HT-29 (cell line): Measurements from ENCODE around the gene OMP. TPM values are rescaled to one million over a fixed set of nuclear protein-coding genes. Genes with fewer than 3 reads are reported as not detected.

Experiments
- DNase-seq: peaks from one replicate; pipeline ENCODE4 v3.0.0-alpha.2; 2015; ENCODE audit warnings: low spot score
- total RNA-seq: library from RNA; depleted of rRNA; stranded (reverse); fragments of >200 nt; shearing (Covaris generic); gene quantifications from 2 replicates; pipeline ENCODE4 v1.2.3, GENCODE V29; 2014

The OMP gene
- total RNA-seq, 1 experiment from 2014 or later: 2.8 TPM

DNA sequence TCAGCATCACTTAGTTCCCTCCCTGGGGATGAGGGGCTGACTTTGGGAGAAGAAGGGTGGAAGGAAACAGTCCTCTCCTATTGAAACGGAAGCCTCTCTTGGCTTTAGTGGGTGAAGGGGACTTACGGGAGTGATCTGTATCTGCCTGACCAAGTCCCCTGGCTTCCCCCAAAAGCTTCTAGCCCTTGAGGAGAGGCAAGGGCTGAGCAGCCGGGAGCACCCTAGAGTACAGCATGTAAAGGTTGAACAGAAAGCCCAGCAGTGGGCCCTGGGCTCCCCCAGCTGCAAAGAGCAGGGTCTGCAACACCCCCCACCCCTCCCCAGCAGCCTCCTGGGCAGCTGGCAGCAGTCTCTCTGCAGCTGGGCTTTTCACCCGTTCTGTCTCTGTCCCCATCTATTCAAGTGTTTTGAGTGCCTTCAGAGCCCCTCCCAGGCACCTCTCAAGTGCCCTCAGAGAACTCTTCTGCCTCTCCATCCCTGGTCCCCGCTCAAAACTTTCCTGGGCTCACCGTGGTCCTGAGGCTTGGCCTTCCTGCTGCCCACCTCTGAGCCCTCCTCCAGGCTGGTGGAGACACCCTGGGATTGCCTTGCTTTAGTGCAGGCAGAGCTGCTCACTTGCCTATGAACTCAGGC is 33.2 kb upstream of the OMP start:
- DNase-seq: no peak

DNA sequence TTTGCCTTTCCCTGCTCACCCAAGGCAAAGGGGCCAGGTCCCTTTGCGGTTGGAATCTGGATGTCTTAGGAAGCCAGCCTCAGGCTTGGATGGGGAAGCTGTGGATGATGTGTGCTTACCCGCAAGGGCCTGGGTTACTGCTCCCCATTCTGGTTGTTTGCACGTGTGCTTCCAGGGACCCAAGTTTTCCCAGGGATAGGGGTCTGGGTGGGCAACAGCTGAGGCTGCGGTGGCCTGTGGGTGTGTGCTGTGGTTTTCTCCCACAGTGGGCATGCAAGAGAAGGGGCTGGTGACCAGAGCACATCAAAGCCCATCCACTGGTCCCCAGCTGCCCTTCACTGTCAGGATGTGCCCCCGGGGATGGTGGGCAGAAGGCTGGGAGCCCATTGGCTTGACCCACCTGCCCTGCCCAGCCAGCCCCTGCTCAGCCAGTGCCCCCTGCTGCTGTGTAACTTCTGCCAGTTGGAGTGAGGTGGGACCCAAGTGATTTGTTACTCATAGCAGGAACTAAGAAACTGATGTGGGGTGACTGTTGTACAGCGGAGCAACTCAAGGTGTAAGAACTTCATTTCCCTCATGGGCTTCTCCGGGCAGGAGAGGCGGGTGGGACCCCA is 32.6 kb upstream of the OMP start:
- no peak for DNase-seq

DNA sequence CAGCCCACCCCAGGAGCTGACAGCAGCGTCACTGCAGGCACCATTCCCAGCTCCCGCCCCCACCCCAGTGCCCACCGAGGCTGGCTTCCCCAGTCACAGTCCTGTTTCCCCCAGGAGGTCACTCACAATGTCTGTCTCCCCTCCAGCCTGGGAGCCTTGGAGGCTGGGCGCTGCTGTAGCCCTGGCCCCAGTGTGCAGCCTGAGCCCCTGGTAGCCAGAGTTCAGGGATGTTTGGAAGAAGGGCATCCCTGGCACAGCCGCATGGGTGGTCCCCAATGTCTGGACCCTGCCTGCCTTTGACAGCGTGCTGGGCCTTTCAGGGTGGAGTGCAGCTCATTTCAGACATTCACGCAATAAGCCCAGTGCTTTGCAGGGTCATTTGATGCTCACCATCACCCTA is 31.6 kb upstream of the OMP start:
- no peak for DNase-seq

DNA sequence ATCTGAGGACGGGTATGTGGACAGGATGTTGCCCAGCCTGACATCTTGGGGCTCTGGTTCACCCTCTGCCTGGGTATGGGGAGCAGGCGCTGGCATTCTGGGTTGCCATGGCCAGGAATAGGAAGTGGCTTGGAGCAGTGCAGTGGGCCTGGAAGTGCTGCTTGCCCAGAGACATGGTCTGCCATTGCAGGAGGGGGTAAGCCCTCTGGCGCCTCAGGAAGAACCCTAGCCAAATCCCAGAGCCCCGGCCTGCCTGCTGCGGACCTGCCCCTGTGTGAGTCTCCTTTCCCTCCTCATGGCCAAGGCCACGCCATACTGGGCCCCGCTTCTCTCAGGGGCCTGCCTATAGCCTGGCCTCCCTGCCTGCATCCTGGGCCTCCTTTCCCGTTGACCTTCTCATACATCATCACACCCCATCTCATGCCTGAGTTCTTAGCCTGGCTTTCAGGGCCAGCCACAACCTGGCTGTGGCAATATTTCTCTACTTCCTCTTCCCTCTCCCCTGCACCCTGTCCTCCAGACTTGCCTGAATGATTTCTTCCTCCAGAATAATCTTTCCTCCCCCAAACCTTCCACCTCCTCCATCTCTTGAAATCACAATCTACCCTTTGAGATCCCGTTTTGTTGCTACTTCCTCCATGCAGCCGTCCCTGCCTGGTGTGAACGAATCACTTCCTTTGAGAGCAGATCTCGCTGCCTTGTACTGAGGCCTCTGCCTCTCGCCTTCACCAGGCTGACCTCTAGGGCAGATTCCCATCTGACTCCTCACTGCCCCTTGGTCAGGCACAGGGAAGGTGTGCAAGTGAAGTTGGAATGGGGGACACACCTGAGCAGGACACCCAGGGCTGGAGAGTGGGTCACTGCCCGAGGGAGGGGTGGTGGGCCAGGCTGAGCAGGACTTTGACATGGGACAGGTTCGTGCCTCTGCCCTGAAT is 30.7 kb upstream of the OMP start:
- no peak for DNase-seq

DNA sequence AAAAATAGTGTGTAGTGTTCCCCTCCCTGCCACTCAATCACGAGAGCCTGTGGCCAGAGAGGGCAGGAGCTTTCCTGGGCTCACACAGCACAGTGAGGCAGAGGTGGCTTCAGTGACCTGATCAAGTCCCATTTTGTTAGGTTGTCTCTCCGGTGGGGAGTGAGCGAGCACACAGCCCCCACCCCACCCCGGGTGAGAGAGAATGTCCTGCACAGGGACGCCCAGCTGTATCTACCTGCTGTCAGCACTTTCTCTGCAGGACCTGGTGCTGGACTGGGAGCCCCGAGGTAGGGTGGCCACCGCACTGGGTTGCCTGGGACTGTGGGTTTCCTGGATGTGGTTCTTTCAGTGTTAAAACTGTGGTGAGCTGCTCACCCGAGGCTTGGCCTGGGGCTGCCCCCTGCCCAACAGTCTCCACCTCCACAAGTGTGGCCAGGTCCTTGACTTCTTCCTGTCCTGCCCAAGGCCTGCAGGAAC is 29.8 kb upstream of the OMP start:
- no peak for DNase-seq

DNA sequence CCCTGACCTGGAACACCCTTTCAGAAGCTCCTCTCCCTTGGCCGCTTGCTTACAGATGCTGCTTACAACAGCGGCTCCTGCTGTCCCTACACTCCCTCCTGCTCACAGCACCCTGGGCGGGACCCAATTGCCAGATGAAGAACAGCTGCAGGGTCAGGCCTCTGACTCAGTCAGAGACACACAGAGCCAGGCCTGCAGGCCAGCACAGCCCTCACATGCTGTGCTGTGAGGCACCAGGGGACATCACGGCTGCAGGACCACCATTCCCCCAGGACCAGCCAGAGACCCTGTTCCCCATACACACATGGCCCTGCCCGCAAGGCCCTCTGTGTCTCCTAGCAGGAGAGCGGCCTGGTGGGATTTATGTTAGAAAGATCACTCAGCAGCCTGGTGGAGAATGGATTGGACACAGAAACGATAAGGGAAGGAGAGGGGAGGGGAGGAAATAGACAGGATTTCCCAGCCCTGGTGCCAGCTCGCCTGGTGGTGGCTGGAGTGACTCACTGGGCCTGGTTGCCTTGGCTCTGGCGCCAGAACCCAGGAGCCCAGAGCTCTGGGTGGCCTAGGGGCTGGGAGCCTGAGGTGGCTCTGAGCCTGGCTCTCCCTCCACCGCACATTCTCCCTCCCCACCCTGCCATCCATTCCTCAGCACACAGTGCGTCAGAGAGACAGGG is 29.2 kb upstream of the OMP start:
- DNase-seq: peak; percentile 89

DNA sequence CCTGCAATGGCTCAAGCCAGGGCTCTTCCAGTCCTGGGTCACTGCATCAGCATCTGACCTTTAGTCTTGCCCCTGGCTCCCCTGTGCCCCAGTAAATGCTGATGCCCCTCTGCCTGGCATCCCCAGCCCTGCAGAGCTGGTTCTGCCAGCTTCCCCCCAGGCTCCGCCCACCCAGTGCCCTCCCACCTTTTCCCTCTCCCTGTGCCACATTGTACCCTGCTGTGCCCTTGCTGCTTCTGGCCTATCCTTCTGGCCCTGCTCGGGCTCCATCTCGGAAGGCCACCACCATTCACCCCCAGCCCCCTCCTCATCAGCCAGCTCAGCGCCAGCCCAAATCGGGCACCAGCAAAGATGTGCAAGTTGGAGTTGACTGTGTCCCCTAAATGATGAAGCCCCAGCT is 28.4 kb upstream of the OMP start:
- DNase-seq: peak; percentile 71

DNA sequence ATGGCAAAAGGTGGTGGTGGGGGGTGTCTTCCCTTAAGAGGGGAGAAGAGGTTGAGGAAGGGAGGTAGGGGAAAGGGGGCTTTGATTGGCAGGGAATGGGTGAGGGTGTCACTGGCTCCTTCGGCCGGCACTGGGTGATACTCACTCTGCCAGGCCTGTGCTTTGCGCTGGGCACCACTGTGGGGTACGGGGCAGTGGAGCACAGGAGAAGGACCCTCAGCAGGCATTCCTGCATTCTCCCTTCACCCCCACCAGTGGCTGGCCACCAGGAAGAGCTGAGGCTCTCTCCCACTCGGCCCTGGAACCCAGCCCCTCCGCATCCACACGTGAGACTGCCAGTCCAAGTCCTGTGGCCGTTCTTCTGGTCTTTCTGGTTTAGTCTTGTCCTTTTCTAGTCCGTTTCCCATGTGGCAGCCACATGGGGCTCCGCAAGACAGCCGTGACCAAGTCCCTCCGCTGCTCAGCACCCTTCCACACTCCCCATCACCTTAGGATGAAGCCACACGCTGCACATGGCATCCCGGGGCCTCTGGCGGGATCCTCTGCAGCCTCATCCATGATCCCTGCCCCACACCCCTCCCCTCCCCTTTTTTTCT is 27.9 kb upstream of the OMP start:
- no peak for DNase-seq

DNA sequence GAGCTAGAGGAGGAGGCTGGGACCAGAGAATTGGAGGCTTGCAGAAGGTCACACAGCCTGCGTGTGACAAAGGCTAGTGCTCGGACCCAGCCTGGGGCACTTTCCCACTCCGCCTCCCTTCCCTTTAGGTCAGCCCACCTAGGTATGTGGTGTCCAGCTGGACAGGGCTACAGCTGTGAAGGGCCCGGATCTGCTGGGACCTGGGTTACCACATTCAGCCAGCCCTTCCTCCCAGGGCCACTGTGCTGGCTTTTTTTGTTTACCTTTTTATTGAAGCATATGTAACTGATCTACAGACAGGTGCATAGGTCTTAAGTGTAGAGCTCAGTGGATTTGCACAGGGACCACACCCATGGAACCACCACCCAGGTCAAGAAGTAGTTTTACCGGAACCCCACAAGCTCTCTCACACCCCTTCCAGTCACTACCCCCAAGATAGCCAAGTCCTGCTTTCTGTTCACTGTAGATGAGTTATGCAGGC is 27.2 kb upstream of the OMP start:
- DNase-seq: peak; percentile 59

DNA sequence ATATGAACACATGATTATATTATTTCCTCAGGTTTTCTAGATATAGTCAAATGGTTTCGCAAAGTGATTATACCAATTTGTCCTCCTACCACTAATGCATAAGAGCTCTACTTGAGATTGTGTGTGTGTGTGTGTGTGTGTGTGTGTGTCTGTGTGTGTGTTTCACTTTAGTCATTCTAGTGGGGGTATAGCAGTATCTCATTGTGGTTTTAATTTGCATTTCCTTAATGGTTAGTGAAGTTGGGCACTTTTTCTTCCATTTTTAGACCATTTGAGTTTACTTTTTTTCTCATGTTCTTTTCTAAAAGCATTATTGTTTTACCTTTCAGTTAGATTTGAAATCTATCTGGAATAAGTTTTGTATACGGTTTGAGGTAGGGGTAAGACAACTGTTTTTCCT is 23.0 kb upstream of the OMP start:
- no peak for DNase-seq

DNA sequence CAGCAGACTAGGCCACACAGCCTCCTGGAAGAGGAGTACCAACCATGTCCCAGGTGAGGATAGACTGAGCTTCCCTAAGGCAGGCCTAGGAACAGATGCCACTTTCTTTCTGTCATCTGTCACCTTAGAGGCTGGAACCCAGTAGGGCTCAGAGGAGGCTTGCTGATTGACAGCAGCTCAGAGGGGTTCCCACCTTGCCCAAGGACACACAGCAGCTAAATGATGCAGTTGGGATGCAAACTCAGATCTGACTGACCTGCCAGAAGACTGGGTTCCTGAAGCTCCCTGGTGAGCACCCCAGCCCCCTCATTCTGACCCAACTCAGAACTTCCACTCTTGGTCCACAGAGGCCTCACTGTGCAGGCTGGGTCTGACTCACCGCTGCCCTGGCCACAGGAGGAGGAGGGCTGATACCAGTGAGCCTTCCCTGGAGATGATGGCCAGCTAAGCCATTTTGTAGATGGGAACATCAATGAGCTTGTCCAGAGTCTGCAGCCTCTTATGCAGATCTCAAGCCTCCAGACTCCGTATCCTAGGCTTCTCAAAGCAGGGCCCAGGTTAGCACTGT is 21.9 kb upstream of the OMP start:
- DNase-seq: no peak

DNA sequence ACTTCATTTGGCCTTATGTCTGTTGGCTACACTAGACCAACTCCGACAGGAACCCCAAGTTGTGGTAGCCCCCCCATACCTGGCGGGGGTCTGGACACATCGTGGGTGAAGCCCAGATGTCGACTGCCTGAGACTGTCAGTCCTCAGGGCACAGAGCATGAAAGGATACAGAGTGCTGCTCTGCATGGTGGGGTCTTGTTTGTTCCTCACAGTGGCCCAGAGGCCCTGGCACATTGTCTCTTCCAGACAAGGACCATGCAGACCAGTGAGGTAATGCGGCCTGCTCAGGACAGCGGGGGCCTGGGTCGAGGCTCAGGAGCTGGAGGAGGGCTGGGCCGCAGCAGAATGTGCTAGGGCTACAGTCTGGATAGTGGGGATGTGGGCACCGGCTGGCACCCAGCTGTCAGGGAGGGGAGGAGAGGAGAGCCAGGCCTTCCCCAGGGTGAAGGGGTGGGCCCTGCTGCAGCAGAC is 21.2 kb upstream of the OMP start:
- no peak for DNase-seq

DNA sequence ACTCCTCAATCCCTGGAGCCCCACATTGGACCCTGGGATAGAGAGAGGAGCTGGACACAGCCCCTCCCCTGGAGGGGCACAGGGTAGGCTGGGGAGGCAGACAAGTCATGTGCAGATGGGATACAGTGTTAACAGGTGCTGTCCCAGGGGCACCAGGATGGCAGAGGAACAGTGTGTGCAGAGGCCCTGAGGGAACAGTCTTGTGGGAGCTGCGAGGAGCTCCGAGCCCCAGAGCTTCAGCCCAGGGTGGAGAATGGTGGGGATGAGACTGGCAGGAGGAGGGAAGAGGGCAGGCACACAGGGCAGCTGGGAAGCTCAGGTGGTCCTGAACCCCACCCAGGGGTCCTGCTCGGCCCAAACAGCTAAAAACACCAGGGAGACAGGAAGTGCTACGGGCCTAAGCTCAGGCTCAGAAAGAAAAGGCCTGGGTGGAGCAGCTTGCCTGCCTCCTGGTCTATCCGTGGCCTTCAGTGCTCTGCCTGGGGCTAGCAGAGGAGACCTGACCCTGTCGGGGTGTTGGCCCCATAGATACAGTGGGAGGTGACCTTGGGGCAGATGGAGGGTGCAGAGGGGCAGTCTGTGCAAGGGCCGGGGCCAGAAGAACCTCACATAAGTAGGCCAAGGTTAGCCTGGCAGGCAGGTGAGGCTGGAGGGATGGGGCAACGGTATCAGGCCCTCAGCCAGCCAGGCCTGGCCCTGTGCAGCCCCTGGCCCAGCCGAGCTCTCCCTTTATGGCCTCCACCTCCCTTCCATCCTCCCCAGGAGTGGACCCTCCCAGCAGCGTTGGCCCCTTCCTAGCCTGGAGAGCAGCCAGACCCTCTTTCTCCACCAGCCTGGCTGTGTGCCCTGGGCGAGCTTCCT is 20.4 kb upstream of the OMP start:
- no peak for DNase-seq

DNA sequence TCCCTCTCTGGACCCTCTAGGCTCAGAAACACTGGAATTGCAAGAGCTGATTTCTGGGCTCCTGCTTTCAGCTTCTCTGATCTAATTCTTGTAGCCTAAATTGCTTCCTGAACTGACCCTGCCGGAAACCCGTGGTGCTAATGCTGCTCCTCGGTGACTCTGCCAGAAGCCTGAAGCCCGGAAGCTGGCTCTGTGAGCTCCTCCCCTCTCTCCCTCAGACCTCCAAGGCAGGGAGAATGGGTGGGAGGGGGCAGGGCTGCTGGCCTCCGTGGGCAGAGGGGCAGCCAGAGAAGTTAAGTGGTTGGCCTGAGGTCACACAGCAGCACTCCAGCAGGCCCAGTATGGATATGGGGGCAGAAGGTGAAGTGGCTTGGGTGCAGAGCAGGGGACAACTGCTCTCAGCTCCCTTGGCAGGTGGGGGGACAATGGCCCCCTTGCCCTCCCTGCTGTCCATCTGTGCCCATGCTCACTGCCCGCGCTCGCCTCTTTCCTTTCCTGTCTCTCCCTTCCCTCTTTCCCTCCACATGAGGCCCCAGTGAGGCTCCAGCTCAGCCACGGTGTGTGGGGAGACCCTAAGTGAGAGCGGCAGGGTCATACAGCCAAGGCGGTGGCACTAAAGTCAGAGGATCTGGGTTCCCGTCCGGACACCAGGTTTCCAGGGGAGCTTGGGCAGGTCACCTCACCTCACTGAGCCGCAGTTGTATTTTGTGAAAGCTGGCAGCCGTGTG is 19.6 kb upstream of the OMP start:
- DNase-seq: no peak

DNA sequence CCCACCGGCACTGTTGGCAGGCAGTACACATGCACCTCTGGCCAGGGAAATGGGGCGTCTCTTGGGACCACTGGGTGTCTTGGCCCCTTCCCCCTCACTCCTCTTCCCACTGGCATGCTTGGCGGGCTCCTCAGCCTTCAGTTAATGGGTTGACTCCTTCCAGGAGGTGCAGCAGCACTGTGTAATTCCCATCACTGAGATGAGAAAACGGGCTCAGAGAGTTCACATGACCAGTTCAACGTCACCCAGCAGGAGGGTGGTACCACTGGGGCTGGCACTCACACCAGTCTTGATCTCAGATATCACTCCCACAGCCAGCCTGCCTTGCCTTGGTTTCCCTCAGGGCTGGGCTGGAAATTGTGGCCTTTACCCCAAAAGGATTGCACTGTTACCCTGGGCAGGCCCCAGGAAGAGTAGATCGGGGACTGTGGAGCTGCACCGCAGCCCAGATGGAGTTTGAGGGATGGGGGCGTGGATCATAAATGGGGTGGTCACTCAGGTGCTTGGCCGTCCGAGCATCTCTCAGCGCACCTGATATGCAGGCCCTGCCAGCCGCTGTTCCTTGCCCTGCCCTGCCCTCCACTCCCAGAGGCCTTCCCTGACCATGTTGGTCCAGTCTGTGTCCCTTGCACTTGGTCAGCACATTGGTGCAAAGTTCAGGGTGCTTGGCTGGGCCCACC is 18.9 kb upstream of the OMP start:
- DNase-seq: no peak

DNA sequence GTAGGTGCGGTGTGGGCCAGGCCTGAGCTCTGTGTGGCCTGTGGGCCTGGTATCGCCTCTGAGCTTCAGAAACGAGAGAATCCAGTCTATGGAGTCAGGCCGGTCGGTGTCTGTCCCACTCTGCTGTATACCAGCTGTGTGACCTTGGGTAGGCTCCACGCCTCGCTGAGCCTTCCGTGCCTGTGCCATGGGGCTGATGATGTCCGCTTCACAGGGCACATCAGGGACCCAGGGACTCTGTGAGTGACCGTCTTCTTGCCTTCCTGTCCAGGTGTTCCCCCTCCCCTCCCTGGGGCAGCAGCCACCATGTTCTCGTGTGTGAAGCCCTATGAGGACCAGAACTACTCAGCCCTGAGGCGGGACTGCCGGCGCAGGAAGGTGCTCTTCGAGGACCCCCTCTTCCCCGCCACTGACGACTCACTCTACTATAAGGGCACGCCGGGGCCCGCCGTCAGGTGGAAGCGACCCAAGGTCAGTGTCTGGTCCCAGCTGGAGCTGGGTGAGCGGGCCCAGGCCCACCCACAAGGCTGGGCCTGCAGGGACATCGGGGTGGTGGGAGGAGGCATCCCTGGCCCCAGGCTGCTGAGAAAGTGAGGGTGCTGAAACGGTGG is 18.0 kb upstream of the OMP start:
- no peak for DNase-seq

DNA sequence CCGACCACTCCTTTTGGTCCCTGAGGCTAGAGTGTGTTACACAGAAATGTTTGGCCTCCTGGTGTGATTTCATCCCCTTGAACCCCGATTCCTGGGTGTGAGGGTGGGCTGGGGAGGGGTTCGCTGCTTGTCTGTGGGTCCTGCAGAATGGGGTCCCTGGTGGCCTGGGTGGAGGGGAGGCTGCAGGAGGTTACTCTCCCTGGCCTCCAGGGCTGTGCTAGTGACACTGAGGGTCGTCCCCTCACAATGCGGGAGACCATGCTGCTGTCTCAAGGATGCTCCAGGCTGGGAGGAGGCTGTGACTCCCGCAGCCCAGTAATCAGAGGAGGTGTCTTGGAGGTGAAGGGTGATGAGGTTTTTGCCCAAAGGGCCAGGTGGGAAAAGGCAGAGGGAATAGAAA is 17.0 kb upstream of the OMP start:
- DNase-seq: no peak
